SU-DHL-6 (cell line): ENCODE data around the gene INO80E.

ENCODE experiments used
- H2AFZ ChIP-seq: fragments of 200-600 bp; sonication (generic); 2 replicates; pipeline ENCODE4 v1.6.1; 2014; ENCODE audit warnings: low read depth, mild to moderate bottlenecking, moderate library complexity, mixed read lengths, antibody characterized with exemption, low read length; ENCODE audit not compliant: severe bottlenecking
- H3F3A ChIP-seq: fragments of 200-600 bp; shearing (Covaris generic); 2 replicates; pipeline ENCODE4 v1.6.0; 2016; ENCODE audit warnings: antibody characterized with exemption, mild to moderate bottlenecking; ENCODE audit not compliant: insufficient read depth
- H3K27ac ChIP-seq: fragments of 200-600 bp; sonication (generic); 2 replicates; pipeline ENCODE4 v1.5.1; 2016; ENCODE audit warnings: low read depth, mild to moderate bottlenecking, low read length, moderate library complexity, mixed read lengths
- H3K27me3 ChIP-seq: fragments of 200-600 bp; sonication (generic), shearing (Covaris generic); 2 replicates; pipeline ENCODE4 v1.6.0; 2014; ENCODE audit warnings: mild to moderate bottlenecking, low read length
- H3K36me3 ChIP-seq: fragments of 200-600 bp; sonication (generic); 2 replicates; pipeline ENCODE4 v1.6.1; 2014; ENCODE audit warnings: mild to moderate bottlenecking, low read length, mixed read lengths
- H3K4me2 ChIP-seq: fragments of 300-600, 200-600 bp; shearing (Covaris generic), sonication (generic); 2 replicates; pipeline ENCODE4 v1.6.0; 2014; ENCODE audit warnings: low read length, low read depth, mild to moderate bottlenecking; ENCODE audit not compliant: poor library complexity, severe bottlenecking
- H3K4me3 ChIP-seq: fragments of 200-600 bp; sonication (generic); 2 replicates; pipeline ENCODE4 v1.5.1; 2014; ENCODE audit warnings: antibody characterized with exemption, low read length, mild to moderate bottlenecking, mixed read lengths; ENCODE audit not compliant: insufficient read depth, poor library complexity, severe bottlenecking
- H3K79me2 ChIP-seq: fragments of 200-600 bp; sonication (generic); 2 replicates; pipeline ENCODE4 v1.6.1; 2014; ENCODE audit warnings: mild to moderate bottlenecking, low read length, moderate library complexity; ENCODE audit not compliant: insufficient read depth
- H3K9ac ChIP-seq: fragments of 200-600 bp; sonication (generic); 2 replicates; pipeline ENCODE4 v1.7.0; 2014; ENCODE audit warnings: mild to moderate bottlenecking, low read length
- H3K9me2 ChIP-seq: fragments of 200-600 bp; sonication (generic); replicated peaks from 2 replicates; pipeline ENCODE4 v1.6.1; 2014; ENCODE audit warnings: low read length; ENCODE audit not compliant: insufficient read depth
- H3K9me3 ChIP-seq: fragments of 200-600 bp; sonication (generic); 2 replicates; pipeline ENCODE4 v1.6.1; 2014; ENCODE audit warnings: low read length, mixed read lengths; ENCODE audit not compliant: insufficient read depth
- H4K20me1 ChIP-seq: fragments of 200-600 bp; sonication (generic); 2 replicates; pipeline ENCODE4 v1.6.1; 2014; ENCODE audit warnings: low read depth, mild to moderate bottlenecking, antibody characterized with exemption, low read length, moderate library complexity, mixed read lengths
- EZH2phosphoT487 ChIP-seq: fragments of 200-600 bp; sonication (generic), shearing (Covaris generic); conservative IDR thresholded peaks from 2 replicates; pipeline ENCODE4 v1.6.1; 2018; ENCODE audit warnings: mild to moderate bottlenecking, antibody characterized with exemption, low read length, moderate library complexity, mixed read lengths
- TF ChIP-seq, protein P1 (sequence below): fragments of 200-600 bp; sonication (generic); IDR thresholded peaks from one replicate; pipeline ENCODE4 v1.5.1; 2017; ENCODE audit warnings: antibody characterized with exemption, mild to moderate bottlenecking, low read length, moderate library complexity; ENCODE audit not compliant: insufficient read depth, poor library complexity, severe bottlenecking

Gene INO80E

DNA sequence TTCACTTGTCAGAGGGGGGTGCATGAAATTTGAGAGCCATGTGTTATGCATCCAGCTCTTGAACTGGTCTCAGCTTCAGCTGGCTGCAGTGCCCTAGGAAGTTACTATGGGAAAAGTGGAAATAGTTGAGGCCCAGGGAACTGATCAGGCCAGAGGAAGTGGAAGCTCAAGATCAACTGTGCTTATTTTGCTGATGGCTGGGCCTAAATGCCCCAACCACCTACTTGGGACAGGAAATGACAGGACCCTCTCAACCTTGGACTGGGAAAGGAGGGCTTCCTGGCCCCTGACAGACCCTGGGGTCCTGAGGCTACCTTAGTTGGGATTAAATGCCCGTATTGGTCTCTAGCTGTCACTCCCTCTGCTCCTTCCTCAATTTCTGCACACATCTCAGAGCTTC is 23.5 kb upstream of the INO80E start:
- H3K27me3 ChIP-seq: no peaks in the 10 kb centered on the region
- peak overlapping the region; percentile 12; the same call in 1 of the 2 replicates for H3K27ac ChIP-seq
- no peak overlapping the region for H3K4me3 ChIP-seq
- H3F3A ChIP-seq: peaks cover 16% of the 10 kb centered on the region
- no peak overlapping the region for H2AFZ ChIP-seq
- no peaks in the 10 kb centered on the region for H3K36me3 ChIP-seq
- H3K9me2 ChIP-seq: no peaks in the 10 kb centered on the region
- no peak overlapping the region for H3K4me2 ChIP-seq
- H3K9me3 ChIP-seq: no peaks in the 10 kb centered on the region
- H3K9ac ChIP-seq: no peak overlapping the region
- H4K20me1 ChIP-seq: no peaks in the 10 kb centered on the region
- TF ChIP-seq, protein P1, sequence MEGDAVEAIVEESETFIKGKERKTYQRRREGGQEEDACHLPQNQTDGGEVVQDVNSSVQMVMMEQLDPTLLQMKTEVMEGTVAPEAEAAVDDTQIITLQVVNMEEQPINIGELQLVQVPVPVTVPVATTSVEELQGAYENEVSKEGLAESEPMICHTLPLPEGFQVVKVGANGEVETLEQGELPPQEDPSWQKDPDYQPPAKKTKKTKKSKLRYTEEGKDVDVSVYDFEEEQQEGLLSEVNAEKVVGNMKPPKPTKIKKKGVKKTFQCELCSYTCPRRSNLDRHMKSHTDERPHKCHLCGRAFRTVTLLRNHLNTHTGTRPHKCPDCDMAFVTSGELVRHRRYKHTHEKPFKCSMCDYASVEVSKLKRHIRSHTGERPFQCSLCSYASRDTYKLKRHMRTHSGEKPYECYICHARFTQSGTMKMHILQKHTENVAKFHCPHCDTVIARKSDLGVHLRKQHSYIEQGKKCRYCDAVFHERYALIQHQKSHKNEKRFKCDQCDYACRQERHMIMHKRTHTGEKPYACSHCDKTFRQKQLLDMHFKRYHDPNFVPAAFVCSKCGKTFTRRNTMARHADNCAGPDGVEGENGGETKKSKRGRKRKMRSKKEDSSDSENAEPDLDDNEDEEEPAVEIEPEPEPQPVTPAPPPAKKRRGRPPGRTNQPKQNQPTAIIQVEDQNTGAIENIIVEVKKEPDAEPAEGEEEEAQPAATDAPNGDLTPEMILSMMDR: no peak
- no peak for TF ChIP-seq EZH2phosphoT487
- peaks cover 36% of the 10 kb centered on the region for H3K79me2 ChIP-seq

DNA sequence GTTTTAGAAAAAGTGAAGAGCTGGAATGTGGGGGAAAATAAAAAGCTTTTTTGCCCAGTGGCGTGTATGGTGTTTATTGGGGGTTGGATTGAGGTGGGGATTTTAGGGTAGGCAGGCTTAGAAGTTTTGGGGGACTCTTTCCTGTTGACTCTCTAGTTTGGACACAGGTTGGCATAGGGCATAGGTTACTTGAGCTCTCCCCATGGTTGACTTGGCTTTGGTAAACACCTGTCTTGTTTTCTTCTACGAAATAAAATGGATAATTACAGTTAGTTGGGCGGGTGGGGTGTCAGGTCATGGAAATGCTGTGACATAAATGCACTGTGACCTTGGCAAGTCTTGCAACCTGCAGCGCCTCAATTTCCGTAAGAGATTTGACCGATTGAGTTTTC is 23.1 kb upstream of the INO80E start:
- Histone ChIP-seq H2AFZ (no peak overlapping the region), H3K36me3 (no peaks in the 10 kb centered on the region), H4K20me1 (no peaks in the 10 kb centered on the region), H3K27ac (peak overlapping the region; percentile 12; the same call in 1 of the 2 replicates), H3K79me2 (peaks cover 37% of the 10 kb centered on the region), H3K9me3 (no peaks in the 10 kb centered on the region), H3K9me2 (no peaks in the 10 kb centered on the region), H3K4me3 (no peak overlapping the region), H3K9ac (no peak overlapping the region), H3K4me2 (no peak overlapping the region), H3F3A (peaks cover 16% of the 10 kb centered on the region), H3K27me3 (no peaks in the 10 kb centered on the region)
- TF ChIP-seq EZH2phosphoT487: no peak
- TF ChIP-seq, protein P1: no peak

DNA sequence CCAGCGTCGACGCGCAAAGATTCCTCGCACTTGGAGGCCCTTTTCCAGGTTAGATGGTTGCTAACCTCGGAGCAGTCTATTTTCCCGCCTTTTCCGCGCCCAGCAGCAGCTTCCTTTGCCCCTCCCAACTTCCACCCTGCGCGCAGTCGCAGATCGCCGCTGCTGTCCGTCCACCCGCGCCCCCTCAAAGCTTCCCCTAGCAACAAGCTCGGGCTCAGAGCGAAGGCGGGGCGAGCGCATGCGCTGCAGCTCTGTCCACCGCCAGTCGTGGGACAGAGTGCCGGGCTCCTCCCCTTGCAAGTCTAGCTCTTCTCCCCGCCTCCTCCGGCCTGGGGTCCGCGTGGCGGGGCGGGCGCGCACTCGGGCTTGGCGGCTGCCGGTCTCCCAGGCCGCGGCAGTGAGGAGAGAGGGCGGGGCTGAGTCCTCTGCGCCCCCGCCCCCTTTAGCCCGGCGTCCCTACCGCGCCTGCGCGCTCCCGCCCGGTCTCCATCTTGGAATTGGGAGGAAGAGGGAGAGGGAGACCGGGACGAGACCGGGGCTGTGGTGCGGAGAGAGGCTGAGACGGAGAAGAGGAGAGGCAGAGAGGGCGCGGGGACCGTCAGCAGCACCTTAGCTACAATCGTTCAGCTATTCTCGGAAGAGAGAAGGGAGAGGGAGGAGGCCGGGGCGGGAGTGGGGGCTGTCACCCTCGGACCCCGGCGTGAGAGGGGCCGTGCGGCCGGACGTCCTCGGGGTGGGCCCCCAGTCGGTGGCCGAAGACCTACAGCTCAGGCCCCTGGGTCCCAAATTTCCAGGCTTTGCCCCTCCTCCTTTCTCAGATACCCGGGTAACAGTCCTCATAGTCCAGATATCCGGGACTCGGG is 22.4 kb upstream of the INO80E start, which contains the start of gene TAOK2:
TSS of gene TAOK2 (plus strand) at position 485 of the 863 bp plus-strand sequence. CDS start 3,905 bp downstream, outside the sequence.
- Histone ChIP-seq H3K4me2 (peak within 1 kb of the TSS; percentile 78), H3K4me3 (peak within 1 kb of the TSS; percentile 82), H3K9me3 (no peaks in the 10 kb centered on the region), H3K9ac (peak within 1 kb of the TSS; percentile 97), H3K27me3 (no peaks in the 10 kb centered on the region), H3K79me2 (peaks cover 37% of the 10 kb centered on the region), H3F3A (peaks cover 16% of the 10 kb centered on the region), H4K20me1 (no peaks in the 10 kb centered on the region), H2AFZ (peak within 1 kb of the TSS; percentile 67), H3K9me2 (no peaks in the 10 kb centered on the region), H3K27ac (peak within 1 kb of the TSS; percentile 68), H3K36me3 (no peaks in the 10 kb centered on the region)
- no peak for TF ChIP-seq EZH2phosphoT487
